Adrenal gland (tissue), 12 donors: Measurements from ENCODE around the gene ZNF367. TPM values are rescaled to one million over a fixed set of nuclear protein-coding genes. Genes with fewer than 3 reads are reported as not detected.
A peak's percentile ranks its signal among the peaks of the same experiment; 100 is the strongest.

Experiments used
- DNase-seq, 7 donors: peaks; one replicate each; pipeline ENCODE4 v3.0.0-alpha.2; 2019 to 2020
- H3K27ac ChIP-seq, 5 donors: fragments of 200-600 bp; sonication (generic) in 4 of 5; 1 replicate in 3 of 5; 2 replicates in 2 of 5; pipeline versions ENCODE4 v1.5.1 to v1.8.0; 2016 to 2020; ENCODE audit warnings: mild to moderate bottlenecking in 1 of 5
- H3K27me3 ChIP-seq: fragments of 200-600 bp; 2 replicates; pipeline ENCODE4 v1.8.0; 2021
- H3K36me3 ChIP-seq, 2 donors: fragments of 200-600 bp; replicated peaks in 1 of 2; 1 replicate in 1 of 2; 2 replicates in 1 of 2; pipeline versions ENCODE4 v1.5.1 to v1.8.0; 2018 to 2022
- H3K4me1 ChIP-seq, 2 donors: fragments of 200-600 bp; replicated peaks in 1 of 2; 1 replicate in 1 of 2; 2 replicates in 1 of 2; pipeline versions ENCODE4 v1.5.1 to v1.8.0; 2018 to 2021
- H3K4me3 ChIP-seq, 4 donors: fragments of 200-600 bp; sonication (generic) in 3 of 4; one replicate each; pipeline ENCODE4 v1.5.1; 2016 to 2018
- H3K9me3 ChIP-seq, 3 donors: fragments of 200-600 bp; sonication (generic) in 1 of 3; replicated peaks in 1 of 3; 1 replicate in 2 of 3; 2 replicates in 1 of 3; pipeline versions ENCODE4 v1.5.1 to v1.8.0; 2016 to 2021
- CTCF ChIP-seq, 6 experiments: fragments of 450-650 bp in 4 of 6; fragments of 200-600 bp in 2 of 6; sonication (generic) in 1 of 6; IDR thresholded peaks; 1 replicate in 5 of 6; 2 replicates in 1 of 6; pipeline versions ENCODE4 v1.5.1 to v1.8.0; 2016 to 2021; ENCODE audit warnings: antibody characterized with exemption in 6 of 6, mild to moderate bottlenecking in 2 of 6, moderate library complexity in 1 of 6
- POLR2A ChIP-seq, 2 donors: fragments of 450-650 bp; IDR thresholded peaks; one replicate each; pipeline ENCODE4 v1.6.1; 2017; ENCODE audit warnings: antibody characterized with exemption in 2 of 2, mild to moderate bottlenecking in 2 of 2, moderate library complexity in 1 of 2
- WGBS, 4 donors: extraction: QIAGEN DNeasy Blood & Tissue Kit in 2 of 4; methylation state at CpG; one replicate each; pipeline versions ENCODE4 v1.1.5 to v1.1.7; 2013 to 2017; 5-methylcytosine and 5-hydroxymethylcytosine counted together
- intact Hi-C, 2 donors: fragments of 100-400 bp; cut with DNase I; formaldehyde crosslinking; loops; one replicate each; pipeline versions ENCODE4 v1.14.1 to v1.15.0; 2022 to 2023
- polyA plus RNA-seq, 3 donors: library from polyadenylated mRNA; stranded (reverse); fragments of 200-250 nt in 2 of 3; fragments of 350-450 nt in 1 of 3; fragmentation: Illumina TruSeq in 1 of 3; extraction: RNeasy Lipid Tissue Mini Kit (QIAGEN cat#74804) in 1 of 3; gene quantifications; one replicate each; pipeline ENCODE4 v1.2.3, GENCODE V29; 2013 to 2014
- total RNA-seq, 9 donors: library from RNA; depleted of rRNA in 4 of 9; stranded (reverse); fragments of >200 nt in 4 of 9; fragments of 120-200 nt in 1 of 9; fragmentation: NEBNext Ultra II Directional in 1 of 9; extraction: Animal tissue kit (Norgen Biotek cat#: 25700) in 1 of 9; gene quantifications; one replicate each; pipeline versions ENCODE4 v1.1.0 to v1.2.4, GENCODE V29; 2013 to 2023
- donor health status: healthy with polysubstance abuse.
- donor health status: Bipolar disorder and iron deficiency.
- donor health status: DM: yes; HTN: yes; CAD: no.
- donor health status: DM: no; HTN: no; CAD: no.
- donor health status: DM: no; HTN: no; CAD: no.
- donor health status: DM: yes; HTN: yes; CAD: no.

ZNF367 gene
- total and polyA plus RNA-seq, 12 donors = 0.24 to 5.4 (median 1.2) TPM

DNA sequence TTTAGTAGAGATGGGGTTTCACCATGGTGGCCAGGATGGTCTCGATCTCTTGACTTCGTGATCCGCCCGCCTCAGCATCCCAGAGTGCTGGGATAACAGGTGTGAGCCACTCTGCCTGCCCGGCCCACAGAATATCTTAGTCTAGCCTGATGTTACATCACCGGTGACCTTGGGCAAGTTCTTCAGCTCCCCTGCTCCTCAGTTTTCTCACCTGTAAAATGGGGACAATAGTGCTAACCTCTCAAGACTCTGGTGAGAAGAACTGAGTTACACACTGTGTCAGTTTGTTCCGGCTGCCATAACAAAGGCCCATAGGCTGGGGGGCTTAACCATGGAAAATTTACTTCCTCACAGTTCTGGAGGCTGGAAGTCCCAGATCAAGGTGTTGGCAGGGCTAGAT lies 19.3 kb upstream of the ZNF367 start:
- Histone ChIP-seq H3K9me3 (no peaks in the 10 kb centered on the region), H3K27ac (no peak overlapping the region), H3K4me3 (no peak overlapping the region), H3K36me3 (no peaks in the 10 kb centered on the region), H3K27me3 (no peaks in the 10 kb centered on the region), H3K4me1 (peaks cover 0 to 7% of the 10 kb centered on the region in 2 donors)
- no peak for TF ChIP-seq CTCF (IDR thresholded peaks at IDR 0.05)
- no peak for TF ChIP-seq POLR2A (IDR thresholded peaks at IDR 0.05)
- intact Hi-C loops = no loop called here
- DNase-seq = no peak
- 95 to 99% (median 97%) methylated on average over 7 of the region's 7 CpGs for WGBS, 4 donors

DNA sequence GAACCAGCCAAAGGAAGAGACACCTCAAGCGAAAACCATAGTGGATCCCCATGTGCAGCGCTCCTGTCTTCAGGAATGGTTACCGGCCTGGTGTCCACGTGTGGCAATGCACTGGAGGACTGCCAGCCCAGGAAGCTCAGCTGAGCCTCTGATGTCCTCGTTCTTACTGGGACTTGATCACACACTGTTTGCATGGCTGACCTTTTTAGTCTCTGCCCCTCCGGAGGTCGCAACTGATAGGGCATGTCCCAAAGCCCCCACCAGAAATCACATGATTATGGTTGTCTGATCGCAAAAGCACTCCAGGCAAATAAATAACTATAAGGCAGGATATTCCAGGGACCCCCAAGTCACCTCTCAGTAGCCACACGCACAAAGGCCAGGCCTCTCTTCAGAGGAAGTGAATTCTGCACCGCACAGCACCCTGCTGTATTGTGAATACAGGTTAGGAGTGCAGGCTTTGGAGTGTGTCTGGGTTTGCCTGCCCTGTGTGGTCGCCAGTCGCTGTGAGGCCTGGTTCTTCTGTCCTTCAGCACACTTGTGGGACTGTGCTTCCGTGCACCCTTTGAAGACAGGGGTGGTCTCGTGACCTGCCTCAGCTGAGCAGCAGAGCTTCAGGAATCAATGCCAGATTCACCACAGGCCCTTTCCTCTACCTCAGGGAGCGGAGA lies 18.4 kb upstream of the ZNF367 start:
- H3K9me3 ChIP-seq = no peaks in the 10 kb centered on the region
- no peaks in the 10 kb centered on the region for H3K36me3 ChIP-seq
- H3K4me1 ChIP-seq = peaks cover 0 to 7% of the 10 kb centered on the region in 2 donors
- intact Hi-C loops = no loop called here
- DNase-seq = peak in 1 of 7 donors; percentile 15
- no peaks in the 10 kb centered on the region for H3K27me3 ChIP-seq
- TF ChIP-seq POLR2A (IDR thresholded peaks at IDR 0.05) (no peak), CTCF (IDR thresholded peaks at IDR 0.05) (no peak)
- H3K4me3 ChIP-seq = no peak overlapping the region
- H3K27ac ChIP-seq = peak overlapping the region in 1 of 5 donors; percentile 7
- WGBS, 4 donors = 74 to 81% (median 80%) methylated on average over 11 to 15 of the region's 15 CpGs

- intact Hi-C loops = no loop called here
- Histone ChIP-seq H3K4me3 (no peak overlapping the region), H3K9me3 (no peaks in the 10 kb centered on the region), H3K36me3 (no peaks in the 10 kb centered on the region), H3K27ac (peak overlapping the region in 2 of 5 donors; percentile 7 to 54), H3K27me3 (no peaks in the 10 kb centered on the region), H3K4me1 (peaks cover 0 to 7% of the 10 kb centered on the region in 2 donors)
- DNase-seq = peak in 6 of 7 donors; percentile 45 to 72 (median 60)
- WGBS, 4 donors = 30 to 59% (median 41%) methylated on average over 2 of the region's 2 CpGs
- no peak for TF ChIP-seq CTCF (IDR thresholded peaks at IDR 0.05)
- no peak for TF ChIP-seq POLR2A (IDR thresholded peaks at IDR 0.05)
Measured at GRCh38 chr9:96436063-96436455, 17.9 kb upstream of the ZNF367 start.

GRCh38 chr9:96435345-96435744 lies 17.2 kb upstream of the ZNF367 start:
- TF ChIP-seq POLR2A (IDR thresholded peaks at IDR 0.05) (no peak), CTCF (IDR thresholded peaks at IDR 0.05) (no peak)
- no peaks in the 10 kb centered on the region for H3K36me3 ChIP-seq
- H3K9me3 ChIP-seq = no peaks in the 10 kb centered on the region
- no peak overlapping the region for H3K4me3 ChIP-seq
- 94 to 95% (median 95%) methylated on average over 4 of the region's 4 CpGs for WGBS, 4 donors
- H3K27ac ChIP-seq = no peak overlapping the region
- intact Hi-C loops = no loop called here
- DNase-seq = no peak
- no peaks in the 10 kb centered on the region for H3K27me3 ChIP-seq
- peaks cover 0 to 7% of the 10 kb centered on the region in 2 donors for H3K4me1 ChIP-seq
